Gastrocnemius medialis (tissue), 4 donors: ENCODE data around the gene TRIM14.

ENCODE experiments used
- POLR2A ChIP-seq, 2 donors: fragments of 450-650 bp; IDR thresholded peaks; one replicate each; pipeline ENCODE4 v1.6.1; 2017; ENCODE audit warnings: antibody characterized with exemption in 2 of 2, mild to moderate bottlenecking in 2 of 2, moderate library complexity in 2 of 2
- TF ChIP-seq, protein P1 (sequence below), 5 experiments: fragments of 450-650 bp in 3 of 5; fragments of 200-600 bp in 2 of 5; sonication (generic) in 2 of 5; IDR thresholded peaks in 4 of 5; conservative IDR thresholded peaks in 1 of 5; 1 replicate in 4 of 5; 2 replicates in 1 of 5; pipeline ENCODE4 v1.5.1; 2016 to 2019; ENCODE audit warnings: antibody characterized with exemption in 5 of 5, mild to moderate bottlenecking in 3 of 5, moderate library complexity in 3 of 5

DNA sequence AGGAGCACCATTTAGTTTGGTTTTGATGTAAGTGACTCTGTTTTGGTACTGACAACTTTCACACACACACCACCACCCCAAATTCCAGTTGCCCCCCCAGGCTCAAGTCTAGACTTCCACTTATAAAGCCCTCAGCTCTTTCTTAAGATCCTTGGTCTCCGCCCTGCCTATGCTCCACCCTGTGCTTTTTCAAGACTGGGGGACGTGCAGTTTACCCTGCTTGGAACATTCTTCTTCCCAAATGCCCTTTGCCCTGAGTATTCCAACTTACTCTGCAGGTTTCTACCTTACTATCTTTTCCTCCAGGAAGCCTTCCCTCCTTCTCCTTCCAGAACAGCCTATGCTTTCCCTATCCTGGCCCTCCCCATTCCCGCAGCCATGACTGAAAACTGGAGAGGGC lies 1.5 kb upstream of the TRIM14 start:
- TF ChIP-seq POLR2A (IDR thresholded peaks at IDR 0.05) = no peak
- TF ChIP-seq, protein P1, sequence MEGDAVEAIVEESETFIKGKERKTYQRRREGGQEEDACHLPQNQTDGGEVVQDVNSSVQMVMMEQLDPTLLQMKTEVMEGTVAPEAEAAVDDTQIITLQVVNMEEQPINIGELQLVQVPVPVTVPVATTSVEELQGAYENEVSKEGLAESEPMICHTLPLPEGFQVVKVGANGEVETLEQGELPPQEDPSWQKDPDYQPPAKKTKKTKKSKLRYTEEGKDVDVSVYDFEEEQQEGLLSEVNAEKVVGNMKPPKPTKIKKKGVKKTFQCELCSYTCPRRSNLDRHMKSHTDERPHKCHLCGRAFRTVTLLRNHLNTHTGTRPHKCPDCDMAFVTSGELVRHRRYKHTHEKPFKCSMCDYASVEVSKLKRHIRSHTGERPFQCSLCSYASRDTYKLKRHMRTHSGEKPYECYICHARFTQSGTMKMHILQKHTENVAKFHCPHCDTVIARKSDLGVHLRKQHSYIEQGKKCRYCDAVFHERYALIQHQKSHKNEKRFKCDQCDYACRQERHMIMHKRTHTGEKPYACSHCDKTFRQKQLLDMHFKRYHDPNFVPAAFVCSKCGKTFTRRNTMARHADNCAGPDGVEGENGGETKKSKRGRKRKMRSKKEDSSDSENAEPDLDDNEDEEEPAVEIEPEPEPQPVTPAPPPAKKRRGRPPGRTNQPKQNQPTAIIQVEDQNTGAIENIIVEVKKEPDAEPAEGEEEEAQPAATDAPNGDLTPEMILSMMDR (IDR thresholded peaks at IDR 0.05 in 4 of 5, conservative IDR thresholded peaks at IDR 0.05 in 1 of 5) = no peak
